Activated naive CD4-positive, alpha-beta T cell treated with anti-CD3 and anti-CD28 coated beads, Interleukin-2, amount 50 U/mL, for 72 hours (primary cell): ENCODE measurements around the gene GLYR1. TPM values are rescaled to one million over a fixed set of nuclear protein-coding genes. Genes with fewer than 3 reads are reported as not detected.

Experiments used
- ATAC-seq, 2 donors: fragments of 150-1000 bp; cut with Tn5 transposase; 2 replicates each; pipeline ENCODE4 v1.10.0; 2021; ENCODE audit warnings: mild to moderate bottlenecking in 2 of 2, moderate library complexity in 2 of 2
- DNase-seq, 2 donors: peaks; one replicate each; pipeline ENCODE4 v3.0.0; 2021 to 2022; ENCODE audit warnings: low spot score in 2 of 2
- H3K27ac Mint-ChIP-seq, 2 donors: one replicate each; pipeline ENCODE4 v1.8.0; 2022; ENCODE audit warnings: mild to moderate bottlenecking in 2 of 2, mixed read lengths in 2 of 2
- H3K36me3 Mint-ChIP-seq, 2 donors: one replicate each; pipeline ENCODE4 v1.8.0; 2022; ENCODE audit warnings: mixed read lengths in 2 of 2
- H3K9me3 Mint-ChIP-seq, 2 donors: one replicate each; pipeline ENCODE4 v1.8.0; 2022; ENCODE audit warnings: mixed read lengths in 2 of 2
- total RNA-seq, 2 donors: library from RNA; stranded (reverse); gene quantifications; one replicate each; pipeline ENCODE4 v1.2.3, GENCODE V29; 2022

GLYR1 gene
- total RNA-seq, 2 donors from 2014 or later: 70.3 to 80.9 TPM

- Mint-ChIP-seq H3K27ac (no peak overlapping the region), H3K9me3 (no peaks in the 10 kb centered on the region), H3K36me3 (no peaks in the 10 kb centered on the region)
- no peak for ATAC-seq
- no peak for DNase-seq
Measured at GRCh38 chr16:4864728-4865127, 17.6 kb upstream of the GLYR1 start.

DNA sequence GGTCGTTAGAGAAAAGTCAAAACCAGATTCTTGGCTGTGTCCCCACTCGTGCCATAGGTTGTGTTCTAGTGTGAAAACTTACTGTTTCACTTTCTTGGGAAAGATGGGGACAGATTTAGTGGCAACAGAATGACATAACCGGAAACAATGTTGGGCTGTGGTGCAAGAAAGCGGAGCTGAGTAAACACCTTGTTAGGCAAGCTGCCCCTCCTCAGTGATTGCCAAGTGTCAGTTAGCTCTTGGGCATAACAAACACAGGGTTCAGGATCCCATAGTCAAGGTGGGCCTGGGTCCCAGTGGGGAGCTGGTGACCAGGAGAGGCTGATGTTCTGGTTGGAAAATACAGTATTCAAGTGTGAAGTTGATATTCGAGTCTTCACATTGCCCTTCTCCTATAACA lies 15.6 kb upstream of the GLYR1 start:
- H3K36me3 Mint-ChIP-seq: peaks cover 0 to 6% of the 10 kb centered on the region in 2 donors

DNA sequence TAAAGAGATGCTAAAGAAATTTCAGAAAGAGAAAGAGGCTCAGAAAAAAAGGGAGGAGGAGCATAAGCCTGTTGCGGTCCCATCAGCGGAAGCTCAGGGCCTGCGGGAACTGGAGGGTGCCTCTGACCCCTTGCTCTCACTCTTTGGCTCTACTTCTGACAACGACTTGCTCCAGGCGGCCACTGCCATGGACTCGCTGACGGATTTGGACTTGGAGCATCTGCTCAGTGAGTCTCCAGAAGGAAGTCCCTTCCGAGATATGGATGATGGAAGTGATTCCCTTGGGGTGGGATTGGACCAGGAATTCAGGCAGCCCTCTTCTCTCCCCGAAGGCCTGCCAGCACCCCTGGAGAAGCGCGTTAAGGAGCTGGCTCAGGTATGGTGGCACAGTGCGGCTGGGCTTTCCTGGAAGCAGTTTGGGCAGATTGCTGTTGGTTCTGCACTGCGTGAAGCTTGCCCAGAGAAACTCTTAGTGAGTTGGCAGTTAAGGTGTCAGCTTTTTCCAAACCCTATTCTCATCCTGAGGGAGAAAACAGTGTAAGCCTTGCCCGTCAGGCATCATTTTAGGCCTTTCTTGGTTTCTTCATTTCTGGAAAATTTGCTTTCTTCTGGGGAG lies 13.7 kb upstream of the GLYR1 start:
- DNase-seq (no peak), ATAC-seq (no peak)
- Mint-ChIP-seq H3K27ac (no peak overlapping the region), H3K9me3 (no peaks in the 10 kb centered on the region), H3K36me3 (peaks cover 0 to 13% of the 10 kb centered on the region in 2 donors)

More for the DNA sequence above, 15.6 kb upstream of the GLYR1 start:
- DNase-seq (no peak), ATAC-seq (no peak)
- Mint-ChIP-seq H3K9me3 (no peaks in the 10 kb centered on the region), H3K27ac (no peak overlapping the region)

- no peak overlapping the region for H3K27ac Mint-ChIP-seq
Measured at GRCh38 chr16:4859900-4860255, 12.8 kb upstream of the GLYR1 start.

GRCh38 chr16:4859190-4859899 lies 12.3 kb upstream of the GLYR1 start:
- ATAC-seq (no peak), DNase-seq (no peak)
- Mint-ChIP-seq H3K27ac (peak overlapping the region in 1 of 2 donors; percentile 47), H3K36me3 (peaks cover 0 to 13% of the 10 kb centered on the region in 2 donors), H3K9me3 (no peaks in the 10 kb centered on the region)

More at GRCh38 chr16:4859900-4860255, 12.8 kb upstream of the GLYR1 start:
- ATAC-seq (no peak), DNase-seq (no peak)
- peaks cover 0 to 13% of the 10 kb centered on the region in 2 donors for H3K36me3 Mint-ChIP-seq
- H3K9me3 Mint-ChIP-seq: no peaks in the 10 kb centered on the region

DNA sequence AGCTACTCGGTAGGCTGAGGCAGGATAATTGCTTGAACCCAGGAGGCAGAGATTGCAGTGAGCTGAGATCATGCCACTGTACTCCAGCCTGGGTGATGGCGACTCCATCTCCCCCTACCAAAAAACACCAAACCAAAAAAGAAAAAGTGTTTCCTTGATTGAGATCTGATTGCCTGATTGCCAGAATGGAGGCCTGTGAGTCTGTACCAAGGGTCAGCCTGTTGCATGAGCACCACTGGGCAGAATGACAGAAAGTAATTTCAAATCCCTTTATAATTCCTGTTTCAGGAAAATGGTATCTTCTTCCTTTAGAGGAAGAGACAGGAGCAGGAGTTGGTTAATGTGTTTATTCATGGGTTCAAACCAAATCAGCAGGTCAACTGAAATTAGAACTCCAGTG lies 8.7 kb upstream of the GLYR1 start:
- ATAC-seq (no peak), DNase-seq (no peak)
- H3K9me3 Mint-ChIP-seq: no peaks in the 10 kb centered on the region
- peaks cover 0 to 18% of the 10 kb centered on the region in 2 donors for H3K36me3 Mint-ChIP-seq
- no peak overlapping the region for H3K27ac Mint-ChIP-seq

- DNase-seq (no peak), ATAC-seq (no peak)
- no peaks in the 10 kb centered on the region for H3K9me3 Mint-ChIP-seq
- no peak overlapping the region for H3K27ac Mint-ChIP-seq
- H3K36me3 Mint-ChIP-seq: peaks cover 0 to 18% of the 10 kb centered on the region in 2 donors
Measured at GRCh38 chr16:4855371-4855770, 8.3 kb upstream of the GLYR1 start.

DNA sequence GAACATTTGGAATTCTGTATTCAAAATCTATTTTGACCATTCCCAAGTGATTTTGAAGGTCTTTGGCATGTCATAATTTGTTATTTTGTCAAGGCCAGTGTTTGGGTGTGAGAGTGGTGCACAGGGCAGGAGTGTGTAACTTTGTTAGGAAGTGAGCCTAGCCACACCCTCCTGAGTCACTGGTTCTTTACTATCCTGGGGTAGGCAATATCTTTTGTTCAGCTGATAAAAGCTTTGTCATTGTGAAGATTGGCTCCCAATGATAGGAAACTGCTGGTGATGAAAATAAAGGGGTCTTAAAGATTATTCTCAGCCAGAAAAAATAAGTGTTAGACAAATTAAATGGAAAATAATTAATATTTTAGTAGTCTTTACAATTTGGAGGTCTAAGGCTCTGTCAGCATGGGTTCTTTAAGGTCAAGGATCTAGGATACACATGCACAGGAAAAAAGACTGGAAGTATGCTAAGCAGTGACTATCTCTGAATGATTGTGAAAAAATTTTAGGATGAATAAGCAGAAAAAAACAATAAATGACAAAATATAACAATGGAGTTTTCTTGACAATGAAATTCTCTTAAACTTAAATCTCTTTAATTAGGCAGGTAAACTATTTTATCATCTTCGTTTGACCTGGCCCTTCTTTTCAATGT lies 5.3 kb upstream of the GLYR1 start:
- DNase-seq: no peak
- ATAC-seq: no peak
- H3K36me3 Mint-ChIP-seq: peaks cover 6 to 16% of the 10 kb centered on the region in 2 donors

DNA sequence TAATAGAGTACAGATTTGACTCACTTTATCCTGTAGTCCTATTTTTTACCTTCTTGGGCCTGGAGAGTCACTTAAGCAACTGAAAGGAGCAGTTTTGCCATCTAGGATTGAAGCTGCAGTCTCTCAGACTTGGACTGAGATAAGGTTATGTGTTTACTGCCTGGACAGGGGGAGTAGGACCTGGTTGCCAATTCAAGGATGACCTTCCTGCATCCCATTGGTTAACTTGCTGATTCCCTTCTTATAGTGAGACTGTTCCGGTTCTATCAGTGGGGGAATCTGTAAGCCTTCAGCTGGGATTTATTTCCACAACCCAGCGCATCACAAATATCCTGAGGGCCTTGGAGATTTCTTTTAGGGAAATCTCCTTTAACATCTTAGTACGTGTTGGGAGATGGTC lies 3.1 kb upstream of the GLYR1 start:
- no peak for DNase-seq
- Mint-ChIP-seq H3K9me3 (no peaks in the 10 kb centered on the region), H3K36me3 (peaks cover 6 to 19% of the 10 kb centered on the region in 2 donors), H3K27ac (no peak overlapping the region)
- ATAC-seq: no peak

More for the DNA sequence above, 5.3 kb upstream of the GLYR1 start:
- Mint-ChIP-seq H3K9me3 (no peaks in the 10 kb centered on the region), H3K27ac (no peak overlapping the region)

- ATAC-seq: peak; percentile 13 to 32
Measured at GRCh38 chr16:4847774-4848587, 893 bp upstream of the GLYR1 start.

DNA sequence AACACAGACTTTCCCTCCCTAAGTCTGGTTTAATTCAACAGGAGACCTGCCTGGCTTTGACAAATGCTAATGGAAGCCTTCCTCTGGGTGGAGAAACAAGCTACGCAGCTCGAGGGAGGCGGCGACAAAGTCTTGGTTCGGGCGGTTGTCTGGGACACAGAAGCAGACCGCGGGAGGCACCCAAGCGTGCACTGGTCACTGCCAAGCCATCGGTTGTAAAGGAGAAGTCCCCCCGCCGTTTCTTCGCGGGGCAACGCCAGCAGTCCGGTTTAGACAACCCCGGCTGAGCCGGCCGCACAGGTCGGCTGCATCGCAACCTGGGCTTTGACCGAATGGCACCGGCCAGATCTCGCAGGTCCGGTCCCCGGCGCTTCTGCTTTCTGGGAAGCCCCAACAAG lies 586 bp downstream of the GLYR1 start:
- no peaks in the 10 kb centered on the region for H3K9me3 Mint-ChIP-seq
- peaks cover 12 to 14% of the 10 kb centered on the region in 2 donors for H3K36me3 Mint-ChIP-seq
- H3K27ac Mint-ChIP-seq: peak overlapping the region; percentile 94 to 96
- DNase-seq: peak; percentile 11 to 61
- ATAC-seq: no peak

More at GRCh38 chr16:4847774-4848587, 893 bp upstream of the GLYR1 start:
- Mint-ChIP-seq H3K36me3 (peaks cover 12 to 14% of the 10 kb centered on the region in 2 donors), H3K9me3 (no peaks in the 10 kb centered on the region), H3K27ac (peak overlapping the region; percentile 77 to 94)
- peak; percentile 46 to 72 for DNase-seq

GRCh38 chr16:4840984-4841383 lies 6.1 kb downstream of the GLYR1 start:
- no peak for DNase-seq
- peaks cover 5 to 12% of the 10 kb centered on the region in 2 donors for H3K36me3 Mint-ChIP-seq
- ATAC-seq: no peak
- H3K9me3 Mint-ChIP-seq: no peaks in the 10 kb centered on the region
- H3K27ac Mint-ChIP-seq: peak overlapping the region in 1 of 2 donors; percentile 7

DNA sequence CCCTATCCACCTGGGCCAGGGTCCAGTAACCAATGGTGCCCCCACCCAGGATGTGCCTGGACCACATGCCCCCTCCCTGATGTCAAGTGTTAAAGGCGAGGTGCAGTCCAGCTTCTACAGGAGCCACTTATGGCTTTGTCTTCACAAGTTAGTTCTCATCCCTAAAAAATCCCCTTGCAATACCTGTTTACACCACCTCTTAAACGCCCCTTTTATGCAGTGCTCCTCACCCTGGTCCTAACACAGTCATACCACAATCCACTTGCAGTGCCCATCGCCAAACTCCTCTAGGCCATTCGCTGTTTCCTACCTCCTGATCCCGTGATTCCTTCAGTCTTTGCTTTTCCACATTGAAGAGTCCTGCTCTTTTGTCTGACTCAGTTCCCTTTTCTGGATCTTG lies 7.1 kb downstream of the GLYR1 start:
- ATAC-seq (no peak), DNase-seq (no peak)
- H3K27ac Mint-ChIP-seq: no peak overlapping the region
- no peaks in the 10 kb centered on the region for H3K9me3 Mint-ChIP-seq
- H3K36me3 Mint-ChIP-seq: peaks cover 0 to 12% of the 10 kb centered on the region in 2 donors

DNA sequence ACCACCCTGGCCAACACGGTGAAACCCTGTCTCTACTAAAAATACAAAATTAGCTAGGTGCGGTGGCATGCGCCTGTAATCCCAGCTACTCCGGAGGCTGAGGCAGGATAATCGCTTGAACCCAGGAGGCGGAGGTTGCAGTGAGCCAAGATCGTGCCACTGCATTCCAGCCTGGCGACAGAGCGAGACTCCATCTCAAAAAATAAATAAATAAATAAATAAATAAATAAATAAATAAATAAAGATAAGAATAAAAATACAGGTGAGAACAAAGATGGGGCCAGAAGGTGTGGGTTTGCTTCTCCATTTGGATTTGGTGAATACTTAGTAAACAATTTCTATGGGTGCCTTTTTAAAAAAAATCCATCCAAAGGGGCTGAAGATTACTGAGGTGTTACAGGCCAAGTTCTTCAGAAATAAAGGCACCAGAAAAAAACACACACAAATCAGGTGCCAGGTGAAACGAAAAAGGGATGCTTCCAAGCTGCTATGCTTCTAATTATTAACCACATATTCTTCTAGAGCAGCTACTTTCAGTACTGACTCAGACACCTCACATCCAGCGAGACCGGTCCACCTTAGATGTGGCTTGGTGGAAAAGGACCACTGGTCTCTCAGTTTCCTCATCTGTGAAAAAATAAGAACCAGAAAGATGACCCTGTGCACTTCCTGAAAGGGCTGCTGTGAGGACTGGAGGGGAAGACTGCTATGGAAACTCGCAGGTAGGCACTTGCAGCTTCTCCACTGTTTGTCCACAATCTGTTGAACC lies 9.2 kb downstream of the GLYR1 start:
- H3K27ac Mint-ChIP-seq: peak overlapping the region in 1 of 2 donors; percentile 75
- no peak for ATAC-seq
- H3K36me3 Mint-ChIP-seq: peaks cover 0 to 6% of the 10 kb centered on the region in 2 donors
- DNase-seq: no peak
- H3K9me3 Mint-ChIP-seq: no peaks in the 10 kb centered on the region

DNA sequence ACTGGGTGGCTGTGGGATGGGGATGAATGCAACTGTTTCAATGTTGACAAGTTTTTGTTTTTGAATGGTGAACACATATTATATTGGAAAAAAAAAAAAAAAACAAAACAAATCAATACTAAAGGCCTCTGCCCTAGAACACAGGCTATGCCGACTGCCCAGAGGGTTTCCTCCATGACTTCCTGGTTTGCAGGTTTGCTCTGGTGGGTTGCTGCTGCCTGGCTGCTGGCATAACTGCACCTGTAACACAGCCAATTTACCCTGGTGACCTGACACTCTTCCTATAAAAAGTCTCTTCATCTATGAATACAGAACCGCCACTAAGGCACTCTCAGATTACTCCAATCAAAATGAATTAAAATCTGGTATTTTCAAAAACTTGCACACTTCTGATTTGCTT lies 10.4 kb downstream of the GLYR1 start:
- Mint-ChIP-seq H3K9me3 (no peaks in the 10 kb centered on the region), H3K36me3 (peaks cover 0 to 6% of the 10 kb centered on the region in 2 donors), H3K27ac (peak overlapping the region in 1 of 2 donors; percentile 75)
- DNase-seq (no peak), ATAC-seq (no peak)

DNA sequence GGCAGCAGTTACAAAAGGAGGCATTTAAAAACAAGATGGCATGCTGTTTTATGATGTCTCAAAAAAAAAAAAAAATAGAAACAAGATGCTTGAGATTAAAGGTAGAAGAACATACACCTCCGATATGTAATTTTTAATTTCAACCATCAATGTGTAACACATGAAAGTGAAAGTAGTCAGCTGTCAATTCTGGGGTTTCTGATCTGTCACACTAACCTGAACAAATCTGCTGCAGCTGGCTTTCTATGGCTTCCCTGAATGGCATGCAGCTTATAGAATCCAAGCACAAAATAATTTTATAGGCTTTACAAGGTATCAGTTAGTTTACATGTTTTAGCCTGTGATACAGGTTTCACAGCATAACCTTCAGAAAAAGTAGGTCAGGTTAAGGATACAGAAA lies 13.5 kb downstream of the GLYR1 start:
- Mint-ChIP-seq H3K9me3 (no peaks in the 10 kb centered on the region), H3K27ac (no peak overlapping the region), H3K36me3 (no peaks in the 10 kb centered on the region)
- DNase-seq (no peak), ATAC-seq (no peak)
